ENCODE measurements around the gene DOK7. TPM values are rescaled to one million over a fixed set of nuclear protein-coding genes. Genes with fewer than 3 reads are reported as not detected.

Gene DOK7
- total and polyA plus RNA-seq, 4 donors = 0.13 to 0.84 (median 0.46) TPM

DNA sequence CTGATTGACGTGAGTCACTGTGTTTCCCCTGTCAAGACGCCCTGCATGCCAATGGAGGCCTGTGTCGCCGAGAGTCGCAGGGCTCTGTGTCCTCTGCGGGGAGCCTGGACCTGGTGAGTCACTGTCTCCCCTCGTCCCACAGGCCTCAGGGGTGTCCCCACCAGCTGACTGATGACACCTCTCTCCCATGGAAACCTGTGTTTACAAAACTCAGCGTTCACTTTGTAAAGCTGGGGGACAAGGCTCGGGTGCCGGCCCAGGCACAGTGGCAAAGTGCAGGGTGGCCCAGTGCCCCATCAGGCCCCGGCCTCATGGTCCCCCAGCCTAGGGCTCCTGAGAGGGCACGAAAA is 42.5 kb upstream of the DOK7 start (continued):
- TF ChIP-seq ZBTB33 (IDR thresholded peaks at IDR 0.05) = no peak

DNA sequence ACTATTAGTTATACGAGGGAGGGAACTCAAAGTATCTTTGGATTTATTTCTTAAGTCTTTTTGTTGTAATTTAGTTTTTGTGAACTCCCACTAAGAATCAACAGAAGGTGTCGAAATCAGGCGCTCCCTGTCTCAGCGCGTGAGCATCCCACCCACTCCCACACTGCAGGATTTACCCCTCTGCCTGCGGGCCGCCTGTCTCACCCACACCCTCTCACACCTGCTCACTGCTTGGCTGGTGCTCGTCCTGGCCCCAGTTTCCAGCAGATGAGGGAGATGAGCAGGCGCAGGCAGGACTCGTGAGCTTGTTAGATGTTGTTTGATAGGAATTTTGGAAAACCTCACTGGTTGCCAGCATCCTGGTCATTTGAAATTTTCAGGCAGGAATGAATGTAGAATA is 42.1 kb upstream of the DOK7 start:
- 95% methylated on average over 10 of the region's 10 CpGs for WGBS

More for the DNA sequence above, 42.1 kb upstream of the DOK7 start:
- Histone ChIP-seq H3K36me3 (ENCODE audit: control insufficient read depth in 4 of 4, insufficient read depth in 3 of 4, low read depth in 1 of 4, low read length in 3 of 4) (peaks cover 14 to 57% (median 17%) of the 10 kb centered on the region in 4 donors), H3K27ac (ENCODE audit: low read depth in 1 of 2, low read length in 2 of 2) (no peak overlapping the region), H3K9ac (ENCODE audit: low read depth in 1 of 2, low read length in 2 of 2) (no peak overlapping the region), H3K4me3 (ENCODE audit: low read depth in 1 of 3, low read length in 3 of 3) (no peak overlapping the region), H3K27me3 (ENCODE audit: control insufficient read depth in 4 of 4, insufficient read depth in 4 of 4, low read length in 3 of 4) (no peaks in the 10 kb centered on the region), H3K4me1 (ENCODE audit: control insufficient read depth in 4 of 4, insufficient read depth in 4 of 4, low read length in 3 of 4) (peaks cover 0 to 11% (median 5%) of the 10 kb centered on the region in 4 donors), H3K9me3 (ENCODE audit: control insufficient read depth in 4 of 4, low read length in 3 of 4) (no peaks in the 10 kb centered on the region)
- TF ChIP-seq HNF4G (IDR thresholded peaks at IDR 0.05) (no peak), EGR1 (IDR thresholded peaks at IDR 0.05; ENCODE audit: low read depth in 2 of 2) (no peak), NR2F2 (IDR thresholded peaks at IDR 0.05) (no peak), ATF3 (IDR thresholded peaks at IDR 0.05) (no peak), RAD21 (IDR thresholded peaks at IDR 0.05) (no peak), YY1 (IDR thresholded peaks at IDR 0.05) (no peak), ZBTB33 (IDR thresholded peaks at IDR 0.05) (no peak), TAF1 (conservative IDR thresholded peaks at IDR 0.05) (no peak), GABPA (IDR thresholded peaks at IDR 0.05 in 1 of 2, conservative IDR thresholded peaks at IDR 0.05 in 1 of 2) (no peak), SP1 (IDR thresholded peaks at IDR 0.05) (no peak), REST (IDR thresholded peaks at IDR 0.05) (no peak), HNF4A (conservative IDR thresholded peaks at IDR 0.05) (no peak), FOXA2 (IDR thresholded peaks at IDR 0.05) (no peak)
- TF ChIP-seq, protein P1, sequence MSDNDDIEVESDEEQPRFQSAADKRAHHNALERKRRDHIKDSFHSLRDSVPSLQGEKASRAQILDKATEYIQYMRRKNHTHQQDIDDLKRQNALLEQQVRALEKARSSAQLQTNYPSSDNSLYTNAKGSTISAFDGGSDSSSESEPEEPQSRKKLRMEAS (IDR thresholded peaks at IDR 0.05) = no peak
- DNase-seq (ENCODE audit: low spot score) = no peak
